H1 (cell line): Measurements from ENCODE around the gene GRK5. TPM values are rescaled to one million over a fixed set of nuclear protein-coding genes. Genes with fewer than 3 reads are reported as not detected.

Experiments
- CTCF ChIA-PET: fragments of 300-600 bp; sonication (Branson Sonifier 250); formaldehyde crosslinking; loops from one replicate; lab custom pipeline; 2021; ENCODE audit not compliant: partially characterized antibody; lab: Charles Lee
- POLR2A ChIA-PET: fragments of 300-600 bp; sonication (Branson Sonifier 250); formaldehyde crosslinking; loops from one replicate; lab custom pipeline; 2021; ENCODE audit warnings: inconsistent platforms; ENCODE audit not compliant: partially characterized antibody; lab: Charles Lee
- DNase-seq, 2 experiments: peaks; one replicate each; pipeline versions ENCODE4 v3.0.0 to v3.0.0-alpha.2; 2010 to 2022; ENCODE audit warnings: low spot score in 2 of 2, low read depth in 1 of 2, mixed read lengths in 1 of 2
- FAIRE-seq: peaks from 2 replicates; lab custom pipeline; 2011; peaks lifted over from hg19 to GRCh38; lab: Jason Lieb, UNC
- H2AFZ ChIP-seq: 2 replicates; pipeline ENCODE4 v1.8.1; 2012; ENCODE audit warnings: low read length, inconsistent platforms
- H2AK5ac ChIP-seq: 2 replicates; pipeline ENCODE4 v1.6.1; 2013; ENCODE audit warnings: low read depth, low read length
- H2BK120ac ChIP-seq: replicated peaks from 2 replicates; pipeline ENCODE3; 2013; ENCODE audit warnings: low read depth, low read length, inconsistent platforms
- H2BK12ac ChIP-seq: 2 replicates; pipeline ENCODE4 v1.6.1; 2013; ENCODE audit warnings: low read depth, low read length
- H2BK15ac ChIP-seq: 2 replicates; pipeline ENCODE4 v1.6.1; 2013; ENCODE audit warnings: low read length
- H2BK20ac ChIP-seq: 2 replicates; pipeline ENCODE4 v1.6.1; 2013; ENCODE audit warnings: low read length
- H2BK5ac ChIP-seq: 2 replicates; pipeline ENCODE4 v1.6.1; 2013; ENCODE audit warnings: low read depth, low read length
- H3K14ac ChIP-seq: 2 replicates; pipeline ENCODE4 v1.6.1; 2013; ENCODE audit warnings: inconsistent platforms; ENCODE audit not compliant: insufficient read length
- H3K18ac ChIP-seq: 2 replicates; pipeline ENCODE4 v1.6.1; 2013; ENCODE audit warnings: low read length; ENCODE audit errors: extremely low read depth
- H3K23ac ChIP-seq: 2 replicates; pipeline ENCODE4 v1.6.1; 2013; ENCODE audit warnings: inconsistent platforms; ENCODE audit not compliant: insufficient read length
- H3K23me2 ChIP-seq: 2 replicates; pipeline ENCODE4 v1.6.1; 2013; ENCODE audit warnings: low read depth, low read length
- H3K27ac ChIP-seq: 2 replicates; pipeline ENCODE4 v1.6.1; 2011; ENCODE audit warnings: low read depth, low read length, inconsistent platforms
- H3K27me3 ChIP-seq, 4 experiments: replicated peaks in 1 of 4; 1 replicate in 1 of 4; 2 replicates in 3 of 4; pipeline versions ENCODE4 v1.6.1 to v1.8.1; 2011 to 2013; ENCODE audit warnings: low read length in 3 of 4, mild to moderate bottlenecking in 3 of 4, inconsistent platforms in 2 of 4, mixed read lengths in 2 of 4, moderate library complexity in 1 of 4; ENCODE audit not compliant: control insufficient read depth in 3 of 4, insufficient read depth in 3 of 4; ENCODE audit errors: extremely low read depth in 1 of 4
- H3K36me3 ChIP-seq, 4 experiments: 2 replicates each; pipeline versions ENCODE4 v1.6.1 to v1.8.1; 2011 to 2013; ENCODE audit warnings: mild to moderate bottlenecking in 4 of 4, low read length in 3 of 4, moderate library complexity in 2 of 4, control low read depth in 1 of 4, inconsistent platforms in 1 of 4; ENCODE audit not compliant: insufficient read depth in 4 of 4, control insufficient read depth in 2 of 4
- H3K4ac ChIP-seq: replicated peaks from 2 replicates; pipeline ENCODE3; 2013; ENCODE audit warnings: low read length, low read depth, mixed read lengths, inconsistent platforms; ENCODE audit not compliant: insufficient read length
- H3K4me1 ChIP-seq, 4 experiments: replicated peaks in 1 of 4; 1 replicate in 1 of 4; 2 replicates in 3 of 4; pipeline versions ENCODE4 v1.6.1 to v1.8.1; 2011 to 2013; ENCODE audit warnings: low read length in 3 of 4, inconsistent platforms in 2 of 4, mixed read lengths in 1 of 4; ENCODE audit not compliant: insufficient read depth in 4 of 4, control insufficient read depth in 3 of 4
- H3K4me2 ChIP-seq, 2 experiments: 2 replicates each; pipeline versions ENCODE4 v1.6.1 to v1.8.1; 2011 to 2013; ENCODE audit warnings: low read depth in 2 of 2, low read length in 2 of 2, control low read depth in 1 of 2, inconsistent platforms in 1 of 2, mild to moderate bottlenecking in 1 of 2; ENCODE audit not compliant: insufficient read depth in 1 of 2
- H3K4me3 ChIP-seq, 4 experiments: fragments of 200-600, 300-600 bp in 1 of 4; sonication (generic), shearing (Covaris generic), sonication (Bioruptor Twin) in 1 of 4; 2 replicates each; pipeline versions ENCODE4 v1.5.1 to v1.8.1; 2011 to 2016; ENCODE audit warnings: low read length in 4 of 4, low read depth in 3 of 4, control low read depth in 2 of 4, inconsistent platforms in 2 of 4, mild to moderate bottlenecking in 2 of 4, mixed read lengths in 1 of 4, moderate library complexity in 1 of 4; ENCODE audit not compliant: insufficient read depth in 2 of 4; ENCODE audit errors: extremely low read depth in 1 of 4
- H3K56ac ChIP-seq: replicated peaks from 2 replicates; pipeline ENCODE3; 2013; ENCODE audit warnings: low read depth, mild to moderate bottlenecking, mixed read lengths, low read length, inconsistent platforms; ENCODE audit not compliant: insufficient read length
- H3K79me1 ChIP-seq: 2 replicates; pipeline ENCODE4 v1.6.1; 2013; ENCODE audit warnings: low read depth, low read length, control low read depth
- H3K79me2 ChIP-seq, 2 experiments: 2 replicates each; pipeline versions ENCODE4 v1.6.1 to v1.8.1; 2012 to 2013; ENCODE audit warnings: low read length in 2 of 2, mild to moderate bottlenecking in 2 of 2, inconsistent platforms in 1 of 2; ENCODE audit not compliant: insufficient read depth in 2 of 2, control insufficient read depth in 1 of 2
- H3K9ac ChIP-seq, 4 experiments: replicated peaks in 1 of 4; 1 replicate in 1 of 4; 2 replicates in 3 of 4; pipeline versions ENCODE4 v1.6.1 to v1.8.1; 2011 to 2013; ENCODE audit warnings: low read depth in 3 of 4, low read length in 3 of 4, control low read depth in 2 of 4, mild to moderate bottlenecking in 2 of 4, moderate library complexity in 2 of 4, inconsistent platforms in 1 of 4; ENCODE audit errors: extremely low read depth in 1 of 4
- H3K9me3 ChIP-seq, 2 experiments: 2 replicates each; pipeline versions ENCODE4 v1.6.1 to v1.8.1; 2012 to 2013; ENCODE audit warnings: mild to moderate bottlenecking in 2 of 2, moderate library complexity in 2 of 2, control low read depth in 1 of 2, inconsistent platforms in 1 of 2, low read depth in 1 of 2, low read length in 1 of 2, mixed read lengths in 1 of 2; ENCODE audit not compliant: insufficient read depth in 2 of 2
- H4K20me1 ChIP-seq, 2 experiments: replicated peaks in 1 of 2; 2 replicates each; pipeline versions ENCODE3 to v1.8.1; 2011 to 2013; ENCODE audit warnings: inconsistent platforms in 2 of 2, low read length in 2 of 2, mild to moderate bottlenecking in 1 of 2; ENCODE audit not compliant: insufficient read depth in 2 of 2, control insufficient read depth in 1 of 2
- H4K5ac ChIP-seq: 2 replicates; pipeline ENCODE4 v1.6.1; 2013; ENCODE audit warnings: low read length, low read depth, mixed read lengths, inconsistent platforms; ENCODE audit not compliant: insufficient read length
- H4K8ac ChIP-seq: 2 replicates; pipeline ENCODE4 v1.8.0; 2013; ENCODE audit warnings: mild to moderate bottlenecking, moderate library complexity, low read length, inconsistent platforms; ENCODE audit not compliant: insufficient read depth; ENCODE audit errors: extremely low read depth
- H4K91ac ChIP-seq: replicated peaks from 2 replicates; pipeline ENCODE3; 2013; ENCODE audit warnings: low read length, mixed read lengths, inconsistent platforms; ENCODE audit not compliant: insufficient read length
- BACH1 ChIP-seq: IDR thresholded peaks from 2 replicates; pipeline ENCODE4 v1.6.1; 2012; ENCODE audit warnings: low read length, improper control_type of control experiment
- SUZ12 ChIP-seq: fragments of 200-600 bp; sonication (generic); IDR thresholded peaks from 2 replicates; pipeline ENCODE4 v1.6.1; 2012; ENCODE audit warnings: mild to moderate bottlenecking, inconsistent platforms, low read length, moderate library complexity, mixed read lengths
- WGBS, 2 experiments: shearing (Covaris generic) in 1 of 2; methylation state at CpG; one replicate each; pipeline versions ENCODE4 v1.1.6 to v1.1.7; 2013 to 2015; ENCODE audit warnings: low lambda C conversion rate in 2 of 2, mixed read lengths in 2 of 2, inconsistent platforms in 1 of 2, low coverage in 1 of 2, missing lambda C conversion rate in 1 of 2; ENCODE audit not compliant: insufficient replicate concordance in 2 of 2, insufficient coverage in 1 of 2, insufficient read length in 1 of 2; ENCODE audit errors: extremely low coverage in 1 of 2, missing lambda C conversion rate in 1 of 2; 5-methylcytosine and 5-hydroxymethylcytosine counted together
- polyA plus RNA-seq, 7 experiments: library from polyadenylated mRNA; depleted of rRNA in 3 of 7; stranded (reverse) in 5 of 7; unstranded in 2 of 7; fragments of >200 nt in 5 of 7; fragments of 200-250 nt in 2 of 7; gene quantifications; 1 replicate in 5 of 7; 2 replicates in 1 of 7; 4 replicates in 1 of 7; pipeline versions ENCODE4 v1.2.1 to v1.2.3, GENCODE V29; 2011 to 2013; ENCODE audit warnings: missing spikeins in 2 of 7, mixed read lengths in 2 of 7
- total RNA-seq: library from RNA; stranded (reverse); fragmentation: NEBNext Ultra II Directional; extraction: Animal tissue kit (Norgen Biotek cat#: 25700); gene quantifications from 2 replicates; pipeline ENCODE4 v1.2.1, GENCODE V29; 2021

The GRK5 gene
- total and polyA plus RNA-seq, 2 of the 8 experiments (the other 6 are each of a cell fraction or from before 2014, with no cell fraction given), result 0.54 to 2.5 TPM

- Histone ChIP-seq H3K79me2 (no peaks in the 10 kb centered on the region), H3K14ac (no peak overlapping the region), H2AFZ (no peak overlapping the region), H3K27me3 (peaks cover 5 to 17% (median 14%) of the 10 kb centered on the region in 4 experiments), H2BK120ac (no peak overlapping the region), H3K9ac (no peak overlapping the region), H4K5ac (no peak overlapping the region), H2BK20ac (no peak overlapping the region), H2BK15ac (no peak overlapping the region), H4K8ac (no peak overlapping the region), H2BK5ac (no peak overlapping the region), H3K23ac (no peak overlapping the region), H3K56ac (no peak overlapping the region), H3K4me3 (peak overlapping the region; percentile 37 to 79 (median 62); a peak in 6 of 8 replicates), H3K4me1 (peaks cover 3 to 8% (median 6%) of the 10 kb centered on the region in 4 experiments), H3K18ac (no peak overlapping the region), H2AK5ac (no peak overlapping the region), H4K91ac (no peak overlapping the region), H3K4me2 (peak overlapping the region; percentile 75 to 94; a peak in 3 of 4 replicates), H2BK12ac (no peak overlapping the region), H3K27ac (no peak overlapping the region), H3K4ac (no peak overlapping the region), H3K23me2 (peaks cover 7% of the 10 kb centered on the region), H4K20me1 (peaks cover 0 to 5% of the 10 kb centered on the region in 2 experiments), H3K36me3 (no peaks in the 10 kb centered on the region), H3K79me1 (no peaks in the 10 kb centered on the region), H3K9me3 (no peaks in the 10 kb centered on the region)
- POLR2A ChIA-PET, result interaction anchor here (1.1 kb wide), 1 partner anchor 44 kb away, joined by 3 read pairs; no protein-coding TSS in a partner anchor
- DNase-seq (no peak), FAIRE-seq (no peak)
- TF ChIP-seq BACH1, result no peak
- peak; percentile 2; the same call in 1 of the 2 replicates for TF ChIP-seq SUZ12
- 35% methylated on average over 3 of the region's 3 CpGs; no CpG with 5 or more reads in 1 of the 2 experiments for WGBS, 2 experiments
- CTCF ChIA-PET, result interaction anchor here (0.8 to 4.5 kb wide), 17 partner anchors 9 to 281 kb away, joined by 3 to 25 read pairs (median 4); no protein-coding TSS in a partner anchor
Measured at GRCh38 chr10:119208553-119208940, 1.2 kb downstream of the GRK5 start.
